ENCODE measurements around the gene TBC1D19. TPM values are rescaled to one million over a fixed set of nuclear protein-coding genes. Genes with fewer than 3 reads are reported as not detected.

Gene TBC1D19
- total RNA-seq, 1 experiment from 2014 or later: 12.8 TPM

DNA sequence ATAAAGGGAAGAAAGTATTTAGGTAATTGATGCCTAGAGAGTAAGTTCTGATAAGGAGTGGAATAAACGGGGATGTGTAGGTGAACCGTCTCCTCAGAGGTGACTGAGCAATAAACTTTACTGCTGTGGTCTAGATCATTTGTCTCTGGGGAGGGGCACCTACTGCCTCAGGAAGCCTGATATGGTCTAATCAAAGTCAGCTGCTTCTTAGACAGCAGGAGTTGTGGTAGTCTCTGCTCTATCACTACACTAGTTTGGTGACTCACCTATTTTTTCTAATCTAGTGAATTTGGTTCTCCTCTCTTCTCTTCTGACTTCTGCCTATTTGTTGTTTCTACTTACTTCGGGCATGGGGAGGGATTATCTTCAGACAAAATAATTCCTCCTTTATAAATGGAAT lies 181.6 kb downstream of the TBC1D19 start:
- CTCF ChIA-PET: no interaction called here

DNA sequence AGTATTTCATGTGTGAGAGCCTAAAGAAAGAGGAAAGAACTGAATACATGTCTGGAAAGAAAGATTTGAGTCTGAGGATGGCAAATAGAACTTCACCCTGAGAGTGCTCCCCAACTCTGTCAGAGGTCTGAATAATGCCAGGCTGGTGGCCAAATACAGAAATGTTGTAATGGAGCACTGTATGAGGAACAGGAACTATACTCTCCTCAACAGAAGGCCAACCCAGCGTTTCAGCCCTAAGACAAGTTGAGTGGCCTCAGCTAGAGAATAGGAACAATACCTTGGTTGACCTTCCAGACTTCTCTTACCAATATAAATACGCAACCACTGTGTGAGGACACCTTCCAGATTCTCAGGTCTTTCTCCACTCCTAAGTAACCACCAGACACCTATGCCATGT lies 182.3 kb downstream of the TBC1D19 start:
- Histone ChIP-seq H3K27me3 (ENCODE audit: insufficient read depth, low read depth) (no peaks in the 10 kb centered on the region), H4K20me1 (ENCODE audit: insufficient read depth) (no peaks in the 10 kb centered on the region), H3F3A (ENCODE audit: insufficient read depth, low read depth) (no peaks in the 10 kb centered on the region), H3K4me2 (no peak overlapping the region), H3K79me2 (ENCODE audit: low read depth) (no peaks in the 10 kb centered on the region), H3K36me3 (ENCODE audit: low read depth) (no peaks in the 10 kb centered on the region), H3K9me2 (ENCODE audit: insufficient read depth) (no peaks in the 10 kb centered on the region), H3K4me1 (replicated peaks; ENCODE audit: insufficient read depth) (peaks cover 7% of the 10 kb centered on the region; the same call in 1 of the 2 replicates), H2AFZ (no peak overlapping the region), H3K4me3 (no peak overlapping the region), H3K9me3 (ENCODE audit: insufficient read depth, low read depth) (no peaks in the 10 kb centered on the region), H3K27ac (no peak overlapping the region)
- no peak for TF ChIP-seq EZH2 (IDR thresholded peaks at IDR 0.05; ENCODE audit: low read depth)
- TF ChIP-seq, protein P1, sequence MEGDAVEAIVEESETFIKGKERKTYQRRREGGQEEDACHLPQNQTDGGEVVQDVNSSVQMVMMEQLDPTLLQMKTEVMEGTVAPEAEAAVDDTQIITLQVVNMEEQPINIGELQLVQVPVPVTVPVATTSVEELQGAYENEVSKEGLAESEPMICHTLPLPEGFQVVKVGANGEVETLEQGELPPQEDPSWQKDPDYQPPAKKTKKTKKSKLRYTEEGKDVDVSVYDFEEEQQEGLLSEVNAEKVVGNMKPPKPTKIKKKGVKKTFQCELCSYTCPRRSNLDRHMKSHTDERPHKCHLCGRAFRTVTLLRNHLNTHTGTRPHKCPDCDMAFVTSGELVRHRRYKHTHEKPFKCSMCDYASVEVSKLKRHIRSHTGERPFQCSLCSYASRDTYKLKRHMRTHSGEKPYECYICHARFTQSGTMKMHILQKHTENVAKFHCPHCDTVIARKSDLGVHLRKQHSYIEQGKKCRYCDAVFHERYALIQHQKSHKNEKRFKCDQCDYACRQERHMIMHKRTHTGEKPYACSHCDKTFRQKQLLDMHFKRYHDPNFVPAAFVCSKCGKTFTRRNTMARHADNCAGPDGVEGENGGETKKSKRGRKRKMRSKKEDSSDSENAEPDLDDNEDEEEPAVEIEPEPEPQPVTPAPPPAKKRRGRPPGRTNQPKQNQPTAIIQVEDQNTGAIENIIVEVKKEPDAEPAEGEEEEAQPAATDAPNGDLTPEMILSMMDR (conservative IDR thresholded peaks at IDR 0.05): no peak
- intact Hi-C loops (cut with micrococcal nuclease; ENCODE audit: unreplicated experiment): no loop called here
- CTCF ChIA-PET: no interaction called here
- no TSS peak for BruUV-seq (replicated peaks)
- no peak for DNase-seq
- POLR2A ChIA-PET (ENCODE audit: unreplicated experiment): no interaction called here

More for the DNA sequence above, 181.6 kb downstream of the TBC1D19 start:
- no peak for DNase-seq
- TF ChIP-seq EZH2 (IDR thresholded peaks at IDR 0.05; ENCODE audit: low read depth): no peak
- TF ChIP-seq, protein P1 (conservative IDR thresholded peaks at IDR 0.05): no peak
- H3K27ac ChIP-seq: no peak overlapping the region
- H3K9me2 ChIP-seq (ENCODE audit: insufficient read depth): no peaks in the 10 kb centered on the region
- POLR2A ChIA-PET (ENCODE audit: unreplicated experiment): no interaction called here
- H3K27me3 ChIP-seq (ENCODE audit: insufficient read depth, low read depth): no peaks in the 10 kb centered on the region
- no peaks in the 10 kb centered on the region for H3K9me3 ChIP-seq (ENCODE audit: insufficient read depth, low read depth)
- no peaks in the 10 kb centered on the region for H3K79me2 ChIP-seq (ENCODE audit: low read depth)
- H3K4me2 ChIP-seq: no peak overlapping the region
- no peaks in the 10 kb centered on the region for H4K20me1 ChIP-seq (ENCODE audit: insufficient read depth)
- no TSS peak for BruUV-seq (replicated peaks)
- H3K4me1 ChIP-seq (replicated peaks; ENCODE audit: insufficient read depth): peaks cover 7% of the 10 kb centered on the region; the same call in 1 of the 2 replicates
- no peaks in the 10 kb centered on the region for H3K36me3 ChIP-seq (ENCODE audit: low read depth)
- H3K4me3 ChIP-seq: no peak overlapping the region
- no peak overlapping the region for H2AFZ ChIP-seq
- intact Hi-C loops (cut with micrococcal nuclease; ENCODE audit: unreplicated experiment): no loop called here
- no peaks in the 10 kb centered on the region for H3F3A ChIP-seq (ENCODE audit: insufficient read depth, low read depth)

DNA sequence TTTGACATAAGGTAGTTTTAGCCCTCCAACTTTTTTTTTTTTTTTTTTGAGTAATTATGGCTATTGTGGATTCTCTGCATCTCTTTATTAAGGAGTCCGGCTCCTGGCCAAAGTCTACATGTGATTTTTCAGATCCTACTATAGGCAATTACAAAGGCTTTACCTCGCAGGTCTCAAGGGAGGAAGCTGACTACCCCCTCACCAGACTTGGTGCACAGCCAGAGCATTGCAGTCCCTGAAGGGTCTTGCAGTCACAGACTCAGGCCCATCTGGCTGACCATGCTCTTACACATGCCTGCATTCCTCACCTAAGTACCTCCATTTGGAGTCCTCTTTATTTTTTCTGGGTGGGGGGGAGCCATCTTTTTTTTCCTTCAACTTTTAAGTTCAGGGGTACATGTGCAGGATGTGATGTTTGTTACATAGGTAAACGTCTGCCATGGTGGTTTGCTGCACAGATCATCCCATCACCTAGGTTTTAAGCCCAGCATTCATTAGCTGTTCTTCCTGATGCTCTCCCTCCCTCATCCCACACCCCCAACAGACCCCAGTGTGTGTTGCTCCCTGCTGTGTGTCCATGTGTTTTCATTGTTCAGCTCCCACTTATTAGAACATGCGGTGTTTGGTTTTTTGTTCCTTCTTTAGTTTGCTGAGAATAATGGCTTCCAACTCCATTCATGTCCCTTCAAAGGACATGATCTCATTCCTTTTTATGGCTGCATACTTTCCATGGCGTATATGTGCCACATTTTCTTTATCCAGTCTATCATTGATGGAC lies 188.4 kb downstream of the TBC1D19 start:
- Histone ChIP-seq H2AFZ (no peak overlapping the region), H3K4me1 (replicated peaks; ENCODE audit: insufficient read depth) (no peaks in the 10 kb centered on the region), H3K4me2 (no peak overlapping the region), H3K4me3 (no peak overlapping the region), H3K9me3 (ENCODE audit: insufficient read depth, low read depth) (no peaks in the 10 kb centered on the region), H3F3A (ENCODE audit: insufficient read depth, low read depth) (no peaks in the 10 kb centered on the region), H3K9me2 (ENCODE audit: insufficient read depth) (no peaks in the 10 kb centered on the region), H3K27ac (no peak overlapping the region), H3K36me3 (ENCODE audit: low read depth) (no peaks in the 10 kb centered on the region), H4K20me1 (ENCODE audit: insufficient read depth) (no peaks in the 10 kb centered on the region), H3K27me3 (ENCODE audit: insufficient read depth, low read depth) (no peaks in the 10 kb centered on the region), H3K79me2 (ENCODE audit: low read depth) (no peaks in the 10 kb centered on the region)
- POLR2A ChIA-PET (ENCODE audit: unreplicated experiment): no interaction called here
- CTCF ChIA-PET: no interaction called here
- intact Hi-C loops (cut with micrococcal nuclease; ENCODE audit: unreplicated experiment): no loop called here
- TF ChIP-seq, protein P1 (conservative IDR thresholded peaks at IDR 0.05): no peak
- TF ChIP-seq EZH2 (IDR thresholded peaks at IDR 0.05; ENCODE audit: low read depth): no peak
- DNase-seq: no peak
- no TSS peak for BruUV-seq (replicated peaks)
